IMR-90 (cell line): ENCODE measurements around the gene DCANP1. TPM values are rescaled to one million over a fixed set of nuclear protein-coding genes. Genes with fewer than 3 reads are reported as not detected.
A peak's percentile ranks its signal among the peaks of the same experiment; 100 is the strongest.

Experiments
- ATAC-seq: fragments of 200-7000 bp; cut with Tn5 transposase; 2 replicates; pipeline ENCODE4 v1.9.1; 2020; ENCODE audit warnings: low read depth, mild to moderate bottlenecking, moderate library complexity
- BruUV-seq: library from RNA; stranded (reverse); fragments of 400-500 nt; replicated peaks from 2 replicates; lab custom pipeline; 2021; lab: Mats Ljungman, UMichigan
- CTCF ChIA-PET: fragments of 300-600 bp; formaldehyde crosslinking; extraction: SDS; loops from one replicate; lab custom pipeline; 2021; ENCODE audit warnings: antibody characterized with exemption; lab: Yijun Ruan, JAX
- POLR2A ChIA-PET: fragments of 300-600 bp; sonication (Branson Sonifier 250); formaldehyde crosslinking; loops from one replicate; lab custom pipeline; 2022; ENCODE audit warnings: antibody characterized with exemption; ENCODE audit not compliant: unreplicated experiment; lab: Charles Lee
- DNase-seq: peaks from one replicate; pipeline ENCODE4 v3.0.0; 2013
- H2AFZ ChIP-seq: replicated peaks from 2 replicates; pipeline ENCODE3; 2013; ENCODE audit warnings: low read length, mild to moderate bottlenecking; ENCODE audit not compliant: poor library complexity
- H2AK5ac ChIP-seq: 2 replicates; pipeline ENCODE4 v1.6.1; 2013; ENCODE audit warnings: low read depth, low read length, inconsistent platforms
- H2AK9ac ChIP-seq: replicated peaks from 2 replicates; pipeline ENCODE3; 2013; ENCODE audit warnings: mild to moderate bottlenecking, low read depth, low read length, moderate library complexity; ENCODE audit not compliant: poor library complexity
- H2BK120ac ChIP-seq: 2 replicates; pipeline ENCODE4 v1.6.1; 2013; ENCODE audit warnings: low read depth, low read length, inconsistent platforms
- H2BK15ac ChIP-seq: 3 replicates; pipeline ENCODE4 v1.6.1; 2013; ENCODE audit warnings: low read depth, low read length, inconsistent platforms
- H2BK20ac ChIP-seq: 2 replicates; pipeline ENCODE4 v1.6.1; 2013; ENCODE audit warnings: low read depth, mild to moderate bottlenecking, inconsistent platforms, low read length, moderate library complexity
- H2BK5ac ChIP-seq: 2 replicates; pipeline ENCODE4 v1.6.1; 2013; ENCODE audit warnings: mild to moderate bottlenecking, low read depth, low read length, inconsistent platforms; ENCODE audit not compliant: poor library complexity, severe bottlenecking
- H3K14ac ChIP-seq: replicated peaks from 2 replicates; pipeline ENCODE4 v1.6.1; 2013; ENCODE audit warnings: low read depth, low read length, inconsistent platforms
- H3K18ac ChIP-seq: 2 replicates; pipeline ENCODE4 v1.6.1; 2013; ENCODE audit warnings: low read depth, low read length, control low read depth
- H3K23ac ChIP-seq: 2 replicates; pipeline ENCODE4 v1.6.1; 2013; ENCODE audit warnings: low read depth, low read length, inconsistent platforms
- H3K27ac ChIP-seq: 2 replicates; pipeline ENCODE4 v1.5.1; 2013; ENCODE audit warnings: mild to moderate bottlenecking, control low read depth, low read length; ENCODE audit not compliant: insufficient read depth
- H3K27me3 ChIP-seq: 2 replicates; pipeline ENCODE4 v1.6.1; 2013; ENCODE audit warnings: low read length; ENCODE audit not compliant: control insufficient read depth, insufficient read depth
- H3K36me3 ChIP-seq: 2 replicates; pipeline ENCODE4 v1.6.1; 2013; ENCODE audit warnings: low read length, mixed read lengths; ENCODE audit not compliant: control insufficient read depth, insufficient read depth
- H3K4ac ChIP-seq: 2 replicates; pipeline ENCODE4 v1.6.1; 2013; ENCODE audit warnings: low read depth, low read length, inconsistent platforms
- H3K4me1 ChIP-seq: 2 replicates; pipeline ENCODE4 v1.6.1; 2013; ENCODE audit warnings: low read length, mixed read lengths; ENCODE audit not compliant: control insufficient read depth, insufficient read depth
- H3K4me2 ChIP-seq: 2 replicates; pipeline ENCODE4 v1.6.1; 2013; ENCODE audit warnings: low read depth, mild to moderate bottlenecking, control low read depth, low read length, moderate library complexity
- H3K4me3 ChIP-seq: 2 replicates; pipeline ENCODE4 v1.5.1; 2013; ENCODE audit warnings: low read depth, mild to moderate bottlenecking, control low read depth, low read length, moderate library complexity; ENCODE audit not compliant: insufficient read depth
- H3K56ac ChIP-seq: 2 replicates; pipeline ENCODE4 v1.6.1; 2013; ENCODE audit warnings: low read length, inconsistent platforms; ENCODE audit not compliant: insufficient read depth; ENCODE audit errors: extremely low read depth
- H3K79me1 ChIP-seq, 2 experiments: 2 replicates each; pipeline ENCODE4 v1.6.1; 2013; ENCODE audit warnings: low read length in 2 of 2, inconsistent platforms in 1 of 2, low read depth in 1 of 2
- H3K9ac ChIP-seq: 2 replicates; pipeline ENCODE4 v1.6.1; 2013; ENCODE audit warnings: low read depth, low read length, control low read depth
- H3K9me1 ChIP-seq: 2 replicates; pipeline ENCODE4 v1.6.1; 2013; ENCODE audit warnings: low read length, inconsistent platforms; ENCODE audit not compliant: insufficient read depth
- H3K9me3 ChIP-seq: 2 replicates; pipeline ENCODE4 v1.6.1; 2013; ENCODE audit warnings: low read length; ENCODE audit not compliant: control insufficient read depth, insufficient read depth
- H4K20me1 ChIP-seq: 2 replicates; pipeline ENCODE4 v1.6.1; 2013; ENCODE audit warnings: low read length, inconsistent platforms; ENCODE audit not compliant: insufficient read depth
- H4K5ac ChIP-seq: 2 replicates; pipeline ENCODE4 v1.6.1; 2013; ENCODE audit warnings: mild to moderate bottlenecking, low read depth, low read length, control low read depth
- H4K8ac ChIP-seq, 2 experiments: 2 replicates each; pipeline ENCODE4 v1.6.1; 2013; ENCODE audit warnings: low read depth in 2 of 2, low read length in 2 of 2, control low read depth in 1 of 2, inconsistent platforms in 1 of 2
- H4K91ac ChIP-seq: 2 replicates; pipeline ENCODE4 v1.6.1; 2013; ENCODE audit warnings: low read depth, low read length, inconsistent platforms; ENCODE audit not compliant: insufficient read depth
- MXI1 ChIP-seq: IDR thresholded peaks from 2 replicates; pipeline ENCODE4 v1.6.1; 2012; ENCODE audit warnings: low read depth, mild to moderate bottlenecking, low read length, moderate library complexity, borderline replicate concordance
- WGBS, 2 experiments: methylation state at CpG; one replicate each; pipeline versions ENCODE4 v1.1.5 to v1.1.7; 2013; ENCODE audit warnings: missing lambda C conversion rate in 2 of 2; ENCODE audit not compliant: insufficient read length in 1 of 2; ENCODE audit errors: extremely low coverage in 2 of 2; 5-methylcytosine and 5-hydroxymethylcytosine counted together
- dilution Hi-C: fragments of 300-500 bp; cut with HindIII; formaldehyde crosslinking; loops from one replicate; pipeline ENCODE4 v1.14.3; 2018; ENCODE audit warnings: low sequenced_read_pairs; ENCODE audit not compliant: unreplicated experiment
- in situ Hi-C: fragments of 300-500 bp; cut with MboI; formaldehyde crosslinking; loops from 3 replicates; pipeline ENCODE4 v1.14.3; 2019; ENCODE audit warnings: low sequenced_read_pairs, inconsistent platforms, mixed read lengths
- intact Hi-C: fragments of 100-400 bp; cut with micrococcal nuclease; formaldehyde crosslinking; loops from 2 replicates; pipeline ENCODE4 v1.10.0; 2022
- polyA plus RNA-seq, 3 experiments: library from polyadenylated mRNA; depleted of rRNA; stranded (reverse); fragments of >200 nt; gene quantifications; 2 replicates each; pipeline ENCODE4 v1.2.3, GENCODE V29; 2012; ENCODE audit warnings: low replicate concordance in 1 of 3
- total RNA-seq: library from RNA; depleted of rRNA; stranded (reverse); fragments of >200 nt; gene quantifications from 2 replicates; pipeline ENCODE4 v1.2.3, GENCODE V29; 2012
- TF ChIP-seq, protein P1 (sequence below): fragments of 150-350 bp; IDR thresholded peaks from 2 replicates; pipeline ENCODE4 v1.6.1; 2017; ENCODE audit warnings: mild to moderate bottlenecking, antibody characterized with exemption, low read length, low read depth
- TF ChIP-seq, protein P2 (sequence below): fragments of 150-350 bp; IDR thresholded peaks from 2 replicates; pipeline ENCODE4 v1.6.1; 2016; ENCODE audit warnings: low read depth, mild to moderate bottlenecking, low read length, moderate library complexity, borderline replicate concordance

Gene DCANP1
- total and polyA plus RNA-seq, 2 of the 4 experiments (the other 2 are of a cell fraction): not detected

DNA sequence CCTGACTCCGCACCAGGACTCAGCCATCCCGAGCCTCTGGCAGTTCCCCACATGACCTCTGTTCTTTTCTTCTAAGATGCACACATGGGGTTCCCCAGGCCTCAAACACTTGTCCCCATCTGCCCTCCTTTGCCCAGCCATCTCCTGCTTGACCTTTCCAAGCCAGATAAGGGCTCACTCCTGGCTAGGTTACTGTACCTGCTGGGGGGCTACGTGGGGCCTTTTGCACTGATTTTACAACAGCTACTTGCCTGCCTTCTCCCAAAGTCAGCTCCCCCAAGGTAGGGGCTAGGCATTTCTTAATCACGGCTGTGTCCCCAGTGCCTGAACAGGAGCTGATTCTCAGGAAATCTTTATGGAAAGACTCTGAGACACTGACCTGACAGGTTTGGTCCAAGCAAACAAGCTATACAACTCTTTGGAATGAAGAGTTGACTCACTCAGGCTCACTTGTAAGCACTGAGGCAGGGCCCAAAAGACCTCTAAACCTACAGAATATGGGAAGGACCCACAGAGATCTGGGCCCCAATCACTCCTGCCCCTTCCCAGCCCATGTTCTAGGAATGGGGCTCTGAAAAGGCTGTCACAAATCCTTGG lies 50.6 kb downstream of the DCANP1 start:
- H3K4me2 ChIP-seq: no peak overlapping the region
- no peak overlapping the region for H4K5ac ChIP-seq
- H2BK120ac ChIP-seq: no peak overlapping the region
- H4K91ac ChIP-seq: no peak overlapping the region
- H3K27ac ChIP-seq: no peak overlapping the region
- no TSS peak for BruUV-seq
- H3K4me1 ChIP-seq: peaks cover 35% of the 10 kb centered on the region
- ATAC-seq: no peak
- no peaks in the 10 kb centered on the region for H3K36me3 ChIP-seq
- in situ Hi-C loops (no loop called here), dilution Hi-C loops (no loop called here), intact Hi-C loops (no loop called here)
- H3K27me3 ChIP-seq: no peaks in the 10 kb centered on the region
- H4K20me1 ChIP-seq: peaks cover 67% of the 10 kb centered on the region
- H3K4me3 ChIP-seq: no peak overlapping the region
- no peak overlapping the region for H2AK5ac ChIP-seq
- no peak overlapping the region for H2BK5ac ChIP-seq
- TF ChIP-seq, protein P1, sequence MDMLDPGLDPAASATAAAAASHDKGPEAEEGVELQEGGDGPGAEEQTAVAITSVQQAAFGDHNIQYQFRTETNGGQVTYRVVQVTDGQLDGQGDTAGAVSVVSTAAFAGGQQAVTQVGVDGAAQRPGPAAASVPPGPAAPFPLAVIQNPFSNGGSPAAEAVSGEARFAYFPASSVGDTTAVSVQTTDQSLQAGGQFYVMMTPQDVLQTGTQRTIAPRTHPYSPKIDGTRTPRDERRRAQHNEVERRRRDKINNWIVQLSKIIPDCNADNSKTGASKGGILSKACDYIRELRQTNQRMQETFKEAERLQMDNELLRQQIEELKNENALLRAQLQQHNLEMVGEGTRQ: no peak
- TF ChIP-seq MXI1: no peak
- TF ChIP-seq, protein P2, sequence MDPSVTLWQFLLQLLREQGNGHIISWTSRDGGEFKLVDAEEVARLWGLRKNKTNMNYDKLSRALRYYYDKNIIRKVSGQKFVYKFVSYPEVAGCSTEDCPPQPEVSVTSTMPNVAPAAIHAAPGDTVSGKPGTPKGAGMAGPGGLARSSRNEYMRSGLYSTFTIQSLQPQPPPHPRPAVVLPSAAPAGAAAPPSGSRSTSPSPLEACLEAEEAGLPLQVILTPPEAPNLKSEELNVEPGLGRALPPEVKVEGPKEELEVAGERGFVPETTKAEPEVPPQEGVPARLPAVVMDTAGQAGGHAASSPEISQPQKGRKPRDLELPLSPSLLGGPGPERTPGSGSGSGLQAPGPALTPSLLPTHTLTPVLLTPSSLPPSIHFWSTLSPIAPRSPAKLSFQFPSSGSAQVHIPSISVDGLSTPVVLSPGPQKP: no peak
- no peak overlapping the region for H2BK20ac ChIP-seq
- H3K9ac ChIP-seq: no peak overlapping the region
- H2AFZ ChIP-seq: no peak overlapping the region
- H3K14ac ChIP-seq: no peak overlapping the region
- WGBS, 2 experiments: 88% methylated on average over 3 of the region's 4 CpGs; no CpG with 5 or more reads in 1 of the 2 experiments
- peaks cover 28 to 74% of the 10 kb centered on the region in 2 experiments for H3K79me1 ChIP-seq
- ChIA-PET CTCF (interaction anchor here (0.6 kb wide), 1 partner anchor 20 kb away, joined by 3 read pairs; no protein-coding TSS in a partner anchor), POLR2A (interaction anchor here (0.6 kb wide), 1 partner anchor 157 kb away, joined by 3 read pairs; no protein-coding TSS in a partner anchor)
- H3K4ac ChIP-seq: no peak overlapping the region
- no peak overlapping the region for H4K8ac ChIP-seq
- no peaks in the 10 kb centered on the region for H3K9me3 ChIP-seq
- H2AK9ac ChIP-seq: no peak overlapping the region
- H3K23ac ChIP-seq: peak overlapping the region; percentile 28; the same call in 1 of the 2 replicates
- H3K56ac ChIP-seq: no peak overlapping the region
- no peak overlapping the region for H2BK15ac ChIP-seq
- DNase-seq: no peak
- no peak overlapping the region for H3K18ac ChIP-seq
- H3K9me1 ChIP-seq: peaks cover 45% of the 10 kb centered on the region
